Activated T-cell treated with anti-CD3 and anti-CD28 coated beads, Interleukin-2, amount 50 U/mL, for 1 hour (primary cell): ENCODE data around the gene TRRAP.
A peak's percentile ranks its signal among the peaks of the same experiment; 100 is the strongest.
"Not testable (repeated sequence)": the region's sequence is repeated elsewhere in the genome, so short reads cannot be mapped to it uniquely, and the experiment has no call there.

ENCODE experiments used
- DNase-seq: peaks from one replicate; pipeline ENCODE4 v3.0.0-alpha.2; 2020

TRRAP gene

GRCh38 chr7:99033765-99034164 lies 155.4 kb downstream of the TRRAP start:
- DNase-seq = no peak

DNA sequence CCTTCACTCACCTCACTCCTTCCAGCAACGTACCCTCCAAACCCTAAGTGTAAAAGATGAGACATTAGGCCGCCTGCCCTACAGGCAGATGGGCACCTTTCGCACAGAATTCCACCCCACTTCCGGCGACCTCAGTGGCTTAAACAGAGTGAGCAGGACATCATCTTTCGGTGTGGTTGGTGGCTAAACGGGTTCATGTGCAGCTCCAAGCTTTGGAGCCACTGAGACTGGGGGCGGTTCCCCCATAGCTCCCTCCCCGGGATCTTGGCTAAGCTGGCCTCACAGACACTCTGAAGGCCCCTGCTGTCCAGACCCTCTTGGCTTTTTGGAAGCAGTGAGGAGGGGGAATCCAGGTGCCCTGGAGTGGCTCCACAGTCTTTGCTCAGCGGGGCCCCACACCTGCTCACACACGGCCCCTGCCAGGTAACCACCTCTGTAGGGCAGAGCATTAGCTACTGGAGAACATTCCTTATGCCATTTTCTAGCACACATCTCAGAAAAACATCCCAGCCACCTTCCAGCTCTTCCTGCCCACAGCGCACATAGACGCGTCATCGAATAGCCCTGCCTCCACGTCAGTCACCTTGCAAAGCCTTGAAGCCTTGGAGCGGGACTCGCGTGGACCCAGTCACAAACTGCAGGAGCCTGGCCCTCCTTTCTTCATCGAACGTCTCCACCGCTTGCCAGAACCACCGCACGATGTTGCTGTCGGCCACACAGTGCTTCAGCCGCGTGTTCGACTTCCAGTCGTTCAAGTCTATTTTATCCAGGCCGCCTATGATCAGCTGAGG lies 156.8 kb downstream of the TRRAP start:
- DNase-seq = peak; percentile 11

GRCh38 chr7:99035723-99036545 lies 157.6 kb downstream of the TRRAP start:
- peak; percentile 6 for DNase-seq

GRCh38 chr7:99036546-99037111 lies 158.3 kb downstream of the TRRAP start:
- DNase-seq = no peak

GRCh38 chr7:99037327-99037940 lies 159.1 kb downstream of the TRRAP start:
- DNase-seq = no peak

DNA sequence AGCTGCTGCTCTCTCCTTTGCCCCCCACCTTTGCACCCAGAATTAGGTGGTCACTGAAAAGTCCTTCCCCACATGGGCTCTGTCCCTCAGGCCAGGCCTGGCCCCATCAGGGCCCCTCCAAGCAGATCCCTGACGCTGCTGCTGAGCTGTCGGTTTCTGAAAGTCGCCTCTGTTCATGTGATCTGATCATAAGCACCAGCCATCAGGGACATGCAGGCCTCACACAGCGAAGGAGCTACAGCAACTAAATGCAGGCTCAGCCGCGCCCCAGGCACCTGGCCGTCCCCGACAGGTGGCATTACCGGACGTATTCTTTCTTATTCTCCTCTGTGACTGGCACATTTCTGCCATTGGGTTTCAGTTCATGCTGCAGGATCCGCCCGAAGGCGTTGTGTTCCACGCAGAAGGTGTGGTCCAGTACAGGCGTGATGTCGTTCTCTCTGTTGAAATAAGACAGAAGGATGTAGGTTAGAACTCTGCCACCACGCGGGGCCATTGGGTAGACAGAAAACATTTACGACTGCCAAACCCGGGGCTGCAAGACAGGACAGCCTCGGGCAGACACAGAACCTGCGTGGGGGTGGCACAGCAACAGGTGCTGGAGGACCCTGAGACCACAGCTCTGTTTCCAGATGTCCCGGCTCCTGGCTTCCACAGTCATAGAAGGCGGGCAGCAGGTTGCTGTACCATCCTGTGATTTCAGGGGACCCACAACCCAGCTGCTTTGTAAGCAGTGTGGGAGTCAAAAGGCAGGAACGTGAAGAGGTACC lies 159.9 kb downstream of the TRRAP start:
- no peak for DNase-seq

GRCh38 chr7:99039384-99039891 lies 161.1 kb downstream of the TRRAP start:
- DNase-seq = no peak

DNA sequence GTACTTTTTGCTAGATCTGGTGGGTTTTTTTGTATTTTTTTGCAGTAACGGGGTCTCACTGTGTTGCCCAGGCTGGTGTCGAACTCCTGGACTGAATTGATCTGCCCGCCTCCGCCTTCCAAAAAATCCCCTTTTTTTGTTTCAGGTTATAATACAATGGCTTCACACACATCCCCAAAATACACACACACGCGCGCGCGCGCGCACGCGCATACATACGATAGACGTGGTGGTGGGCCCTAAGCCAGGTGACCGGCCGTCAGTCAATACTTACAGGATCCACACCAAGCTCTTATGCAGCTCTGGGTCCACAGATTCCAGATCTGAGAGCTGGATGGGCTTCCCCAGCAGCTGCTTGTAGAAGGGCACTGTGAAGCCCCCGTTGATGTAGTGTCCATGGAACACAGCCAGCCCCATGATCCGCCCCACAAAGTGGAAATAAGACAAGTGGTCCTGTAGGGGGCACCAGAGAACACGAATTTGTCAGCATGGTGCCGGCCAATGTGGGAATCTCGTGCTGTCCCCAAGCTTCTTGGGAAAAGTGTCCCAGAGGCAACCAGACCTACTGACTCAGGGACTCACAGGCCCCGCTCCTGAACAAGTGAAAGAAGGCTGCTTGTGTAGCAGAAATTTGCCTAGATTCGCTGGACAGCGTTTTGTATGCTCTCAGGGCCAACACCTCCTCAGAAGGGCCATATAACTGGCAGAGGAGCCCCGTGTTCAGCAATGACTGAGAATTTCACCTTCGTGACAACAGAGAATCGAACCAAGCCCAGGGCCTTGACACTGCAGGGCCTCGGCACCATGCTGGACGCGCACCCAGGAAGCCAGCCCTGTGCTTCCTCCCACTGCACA lies 162.0 kb downstream of the TRRAP start:
- peak; percentile 58 for DNase-seq

GRCh38 chr7:99041526-99041925 lies 163.2 kb downstream of the TRRAP start:
- no peak for DNase-seq

DNA sequence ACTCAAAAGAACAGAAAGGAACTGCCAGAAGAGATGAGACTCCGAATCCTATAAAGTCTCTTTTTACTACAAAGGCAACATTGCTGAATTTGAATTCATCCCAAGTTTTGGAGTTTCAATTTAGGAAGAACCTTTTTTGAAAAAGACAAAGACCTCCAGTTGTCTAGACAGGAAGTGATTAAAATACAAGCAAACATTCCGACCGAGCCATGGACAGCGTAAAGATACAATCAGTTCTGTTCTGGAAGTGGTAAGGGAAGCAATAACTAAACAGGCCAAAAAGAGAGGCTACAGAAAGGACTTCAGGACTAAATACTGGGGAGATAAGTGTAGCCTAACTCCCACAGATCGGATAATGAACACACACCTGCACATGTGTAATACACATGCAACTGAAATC lies 164.6 kb downstream of the TRRAP start:
- no peak for DNase-seq

GRCh38 chr7:99044858-99045257 lies 166.5 kb downstream of the TRRAP start:
- not testable (repeated sequence) for DNase-seq

DNA sequence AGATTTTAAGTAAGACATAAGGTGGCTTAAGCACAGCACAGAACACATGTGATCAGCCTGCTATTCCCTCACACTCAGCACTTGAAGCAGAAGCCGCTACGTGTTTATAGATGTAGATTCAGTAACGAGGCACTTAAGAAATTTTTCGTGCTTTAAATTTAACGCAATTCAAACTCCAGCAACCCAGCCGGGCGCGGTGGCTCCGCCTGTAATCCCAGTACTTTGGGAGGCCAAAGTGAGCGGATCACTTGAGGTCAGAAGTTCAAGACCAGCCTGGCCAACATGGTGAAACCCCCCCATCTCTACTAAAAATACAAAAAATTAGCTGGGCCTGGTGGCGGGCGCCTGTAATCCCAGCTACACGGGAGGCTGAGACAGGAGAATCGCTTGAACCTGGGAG lies 167.9 kb downstream of the TRRAP start:
- not testable (repeated sequence) for DNase-seq

GRCh38 chr7:99046722-99047121 lies 168.4 kb downstream of the TRRAP start:
- DNase-seq = no peak

- no peak for DNase-seq
Observed at GRCh38 chr7:99047526-99048077, 169.3 kb downstream of the TRRAP start.

DNA sequence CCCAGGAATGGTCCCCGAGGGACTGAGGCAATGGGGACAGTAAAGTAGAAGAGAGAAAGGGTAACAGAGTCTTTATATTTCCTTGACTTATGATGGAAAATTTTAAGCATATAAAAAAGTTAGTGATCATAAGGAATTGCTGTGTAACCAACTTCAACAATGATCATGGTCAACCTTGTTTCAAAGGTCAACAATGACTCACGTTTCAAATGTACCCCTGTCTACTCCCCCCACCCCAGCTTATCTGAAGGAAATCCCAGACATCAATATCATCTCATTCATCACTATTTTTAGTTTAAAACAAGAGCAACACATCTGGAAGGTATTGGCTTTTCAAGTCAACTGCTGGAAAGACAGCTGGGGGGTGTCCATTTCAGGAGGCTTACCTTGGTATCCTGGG lies 172.6 kb downstream of the TRRAP start:
- DNase-seq = no peak

GRCh38 chr7:99054781-99055180 lies 176.4 kb downstream of the TRRAP start:
- no peak for DNase-seq

- DNase-seq = no peak
Observed at GRCh38 chr7:99061001-99061776, 182.9 kb downstream of the TRRAP start.
